ENCODE measurements around the gene PKP3.
"Not testable (repeated sequence)": the region's sequence is repeated elsewhere in the genome, so short reads cannot be mapped to it uniquely, and the experiment has no call there.

Gene PKP3

DNA sequence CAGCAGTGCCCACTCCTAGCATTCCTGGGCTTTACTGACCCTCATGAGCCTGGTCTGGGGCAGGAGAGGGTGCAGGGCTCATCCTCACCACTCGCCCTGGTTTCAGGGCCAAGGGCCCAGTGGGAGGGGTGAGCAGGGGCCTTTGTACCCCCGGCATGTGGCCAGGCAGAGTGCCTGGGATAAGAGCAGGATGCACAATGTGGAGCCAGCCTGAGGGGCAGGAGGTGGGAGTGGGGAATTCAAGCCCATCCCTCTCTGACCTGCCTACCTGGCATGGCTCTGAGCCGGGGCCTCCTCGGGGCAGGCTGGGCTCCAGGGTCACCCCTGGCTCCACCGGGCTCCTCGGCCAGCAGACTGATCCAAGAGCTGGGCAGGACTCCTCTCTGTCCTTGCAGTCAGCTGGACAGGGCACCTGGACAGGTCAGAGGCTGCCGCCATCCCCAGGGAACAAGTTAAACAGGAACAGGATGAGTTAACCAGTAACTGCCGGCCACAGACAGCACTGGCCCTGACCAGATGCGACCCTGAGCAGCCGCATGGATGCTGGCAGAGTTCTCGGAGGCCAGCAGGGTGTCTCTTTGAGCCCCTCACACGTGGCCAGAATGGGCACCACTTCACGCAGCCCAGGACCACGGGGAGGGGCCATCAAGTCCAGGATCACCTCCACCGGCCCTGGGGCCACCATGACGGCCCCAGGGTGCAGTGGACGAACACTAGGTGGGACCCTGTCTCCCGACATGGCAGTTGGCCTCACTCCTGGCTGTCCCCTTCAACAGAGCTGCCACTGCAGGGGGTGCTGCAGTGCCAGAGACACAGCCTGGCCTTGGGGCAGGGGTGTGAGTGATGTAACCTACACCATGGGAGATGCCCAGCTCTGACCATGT, 15.8 kb downstream of the PKP3 start:
- no peak for DNase-seq (ENCODE audit: low read depth in 2 of 2)

DNA sequence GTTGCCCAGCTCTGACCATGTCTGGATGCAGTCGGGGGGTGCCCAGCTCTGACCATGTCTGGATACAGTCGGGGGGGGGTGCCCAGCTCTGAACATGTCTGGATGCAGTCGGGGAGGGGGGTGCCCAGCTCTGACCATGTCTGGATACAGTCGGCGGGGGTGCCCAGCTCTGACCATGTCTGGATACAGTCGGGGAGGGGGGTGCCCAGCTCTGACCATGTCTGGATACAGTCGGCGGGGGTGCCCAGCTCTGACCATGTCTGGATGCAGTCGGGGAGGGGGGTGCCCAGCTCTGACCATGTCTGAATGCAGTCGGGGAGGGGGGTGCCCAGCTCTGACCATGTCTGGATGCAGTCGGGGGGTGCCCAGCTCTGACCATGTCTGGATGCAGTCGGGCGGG, 16.7 kb downstream of the PKP3 start:
- DNase-seq (ENCODE audit: low read depth in 2 of 2) = not testable (repeated sequence)

DNA sequence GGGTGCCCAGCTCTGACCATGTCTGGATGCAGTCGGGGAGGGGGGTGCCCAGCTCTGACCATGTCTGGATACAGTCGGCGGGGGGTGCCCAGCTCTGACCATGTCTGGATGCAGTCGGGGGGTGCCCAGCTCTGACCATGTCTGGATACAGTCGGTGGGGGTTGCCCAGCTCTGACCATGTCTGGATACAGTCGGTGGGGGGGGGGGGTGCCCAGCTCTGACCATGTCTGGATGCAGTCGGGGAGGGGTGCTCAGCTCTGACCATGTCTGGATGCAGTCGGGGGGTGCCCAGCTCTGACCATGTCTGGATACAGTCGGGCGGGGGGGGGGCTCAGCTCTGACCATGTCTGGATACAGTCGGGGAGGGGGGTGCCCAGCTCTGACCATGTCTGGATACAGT, 17.5 kb downstream of the PKP3 start:
- DNase-seq (ENCODE audit: low read depth in 2 of 2) = not testable (repeated sequence)

DNA sequence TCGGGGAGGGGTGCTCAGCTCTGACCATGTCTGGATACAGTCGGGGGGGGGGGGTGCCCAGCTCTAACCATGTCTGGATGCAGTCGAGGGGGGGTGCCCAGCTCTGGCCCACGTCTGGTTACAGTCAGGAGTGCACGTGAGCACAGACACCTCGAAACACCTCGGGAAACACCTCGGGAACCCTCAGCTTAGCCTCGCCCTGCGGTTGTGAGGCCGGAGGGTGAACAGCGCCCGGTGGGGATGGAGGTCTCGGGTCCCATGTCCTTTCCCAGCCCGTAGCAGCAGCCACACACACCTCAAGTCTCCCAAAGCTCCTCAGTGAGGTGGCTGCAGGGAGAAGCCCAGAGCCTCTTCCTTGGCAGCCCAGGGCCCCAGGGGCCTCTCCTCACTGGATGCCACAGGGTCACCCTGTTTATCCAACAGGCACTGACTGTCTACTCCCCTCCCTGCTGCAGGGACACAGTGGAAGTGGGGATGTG, 18.7 kb downstream of the PKP3 start:
- DNase-seq (ENCODE audit: low read depth in 2 of 2) = no peak

DNA sequence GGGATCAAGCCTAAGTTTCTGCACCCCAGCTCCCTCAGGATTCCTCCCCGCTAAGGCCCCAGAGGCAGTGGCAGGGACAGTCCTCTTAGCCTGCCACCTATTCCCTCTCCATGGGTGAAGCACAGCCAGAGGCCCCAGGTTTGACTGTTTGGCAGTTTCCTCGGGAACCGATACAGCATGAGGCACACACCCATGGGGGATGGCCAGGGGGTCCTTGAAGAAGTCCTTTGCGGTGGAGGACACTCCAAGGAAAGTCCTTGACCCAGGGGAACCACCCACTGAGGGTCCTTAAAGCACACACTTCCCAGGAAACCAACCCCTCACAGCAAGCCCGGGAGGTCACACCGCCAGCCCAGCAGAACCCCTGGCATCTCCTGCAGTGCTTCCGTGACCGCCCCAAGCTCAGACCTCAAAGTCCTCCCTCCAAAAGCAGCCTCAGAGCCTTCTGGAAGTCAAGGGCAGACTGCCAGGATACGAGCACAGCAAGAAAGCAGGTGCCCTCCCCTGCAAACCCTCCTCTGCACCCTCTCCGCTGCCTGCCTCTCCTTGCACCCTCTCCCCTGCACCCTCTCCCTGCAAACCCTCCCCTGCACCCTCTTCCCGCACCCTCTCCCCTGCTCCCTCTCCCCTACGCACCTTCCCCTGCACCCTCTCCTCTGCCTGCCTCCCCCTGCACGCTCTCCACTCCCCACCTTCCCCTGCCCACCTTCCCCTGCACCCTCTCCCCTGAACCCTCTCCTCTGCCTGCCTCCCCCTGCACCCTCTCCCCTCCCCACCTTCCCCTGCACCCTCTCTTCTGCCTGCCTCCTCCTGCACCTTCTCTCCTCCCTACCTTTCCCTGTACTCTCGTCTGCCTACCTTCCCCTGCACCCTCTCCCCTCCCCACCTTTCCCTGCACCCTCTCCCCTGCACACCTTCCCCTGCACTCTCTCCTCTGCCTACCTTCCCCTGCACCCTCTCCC, 19.4 kb downstream of the PKP3 start:
- no peak for DNase-seq (ENCODE audit: low read depth in 2 of 2)

DNA sequence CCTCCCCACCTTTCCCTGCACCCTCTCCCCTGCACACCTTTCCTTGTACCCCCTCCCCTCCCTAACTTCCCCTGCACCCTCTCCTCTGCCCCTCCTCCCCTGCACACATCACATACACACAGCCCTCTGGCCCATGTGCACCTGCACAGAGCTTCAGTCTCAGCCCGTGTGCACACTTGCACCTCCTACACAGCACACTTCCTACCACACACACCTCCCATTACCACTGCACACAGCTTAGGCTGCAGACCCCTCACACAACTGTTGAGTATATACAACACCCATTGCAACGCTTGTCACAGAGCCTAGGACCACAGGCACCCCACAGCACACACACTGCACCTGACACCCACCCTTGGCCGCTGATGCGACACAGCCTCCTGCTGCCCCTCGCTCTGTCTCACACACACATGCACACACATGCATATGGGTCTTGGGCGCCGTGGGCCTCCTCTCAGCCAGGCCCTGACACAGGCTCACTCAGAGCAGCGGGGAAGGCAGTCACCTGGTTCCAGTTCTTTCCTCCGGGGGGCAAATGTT, 20.4 kb downstream of the PKP3 start:
- DNase-seq (ENCODE audit: low read depth in 2 of 2) = no peak

DNA sequence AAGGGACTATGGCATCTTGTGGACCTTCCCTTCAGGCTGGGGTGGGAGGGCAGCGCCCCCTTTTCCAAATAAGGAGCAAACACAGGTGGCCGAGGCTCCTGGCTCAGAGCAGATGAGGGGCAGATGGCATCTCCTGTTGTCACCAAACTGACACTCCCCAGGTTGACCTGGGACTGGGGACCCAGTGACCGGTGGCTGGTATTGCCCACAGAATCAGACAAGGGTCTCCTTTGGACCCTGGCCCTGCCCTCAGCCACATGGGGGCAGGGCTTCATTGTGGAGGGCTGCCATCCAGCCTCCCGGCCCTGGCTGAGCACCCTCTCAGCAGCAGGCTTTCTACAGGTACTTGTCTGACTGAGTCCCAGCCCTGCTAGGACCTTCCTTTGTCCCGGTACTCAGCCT, 21.6 kb downstream of the PKP3 start:
- no peak for DNase-seq (ENCODE audit: low read depth in 2 of 2)

DNA sequence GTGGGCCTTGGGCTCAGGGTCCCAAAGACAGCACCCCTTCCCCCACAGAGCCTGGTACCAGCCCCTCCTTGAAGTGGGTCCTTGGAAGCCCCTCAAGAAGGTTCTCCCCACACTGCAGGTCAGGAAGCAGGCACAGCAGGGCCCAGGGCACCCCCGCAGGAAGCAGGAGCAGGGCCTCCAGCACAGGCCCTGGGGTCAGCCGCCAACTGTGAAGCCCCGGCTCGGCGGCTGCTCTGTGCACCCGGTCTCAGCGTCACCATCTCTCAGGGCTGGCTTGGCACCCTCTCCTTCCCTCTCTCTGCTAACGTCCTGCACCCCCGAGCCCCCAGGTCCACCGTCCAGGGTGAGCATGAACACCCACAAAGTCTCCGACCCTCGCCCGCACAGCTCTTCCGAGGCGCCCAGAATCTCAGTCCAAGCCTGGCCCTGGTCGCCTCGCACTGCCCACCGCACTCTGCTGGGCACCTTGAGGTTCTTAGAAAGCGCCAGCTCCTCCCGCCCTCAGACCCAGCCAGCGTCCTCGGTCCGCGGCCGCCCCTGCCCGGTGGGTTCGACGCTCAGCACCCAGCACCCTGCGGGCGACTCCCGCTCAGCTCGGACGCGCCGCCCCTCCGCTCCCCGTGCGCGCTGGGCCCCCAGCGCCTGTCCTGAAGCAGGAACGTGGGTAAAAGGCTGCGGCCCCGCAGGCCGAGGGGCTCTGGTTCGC, 22.2 kb downstream of the PKP3 start:
- no peak for DNase-seq (ENCODE audit: low read depth in 2 of 2)

DNA sequence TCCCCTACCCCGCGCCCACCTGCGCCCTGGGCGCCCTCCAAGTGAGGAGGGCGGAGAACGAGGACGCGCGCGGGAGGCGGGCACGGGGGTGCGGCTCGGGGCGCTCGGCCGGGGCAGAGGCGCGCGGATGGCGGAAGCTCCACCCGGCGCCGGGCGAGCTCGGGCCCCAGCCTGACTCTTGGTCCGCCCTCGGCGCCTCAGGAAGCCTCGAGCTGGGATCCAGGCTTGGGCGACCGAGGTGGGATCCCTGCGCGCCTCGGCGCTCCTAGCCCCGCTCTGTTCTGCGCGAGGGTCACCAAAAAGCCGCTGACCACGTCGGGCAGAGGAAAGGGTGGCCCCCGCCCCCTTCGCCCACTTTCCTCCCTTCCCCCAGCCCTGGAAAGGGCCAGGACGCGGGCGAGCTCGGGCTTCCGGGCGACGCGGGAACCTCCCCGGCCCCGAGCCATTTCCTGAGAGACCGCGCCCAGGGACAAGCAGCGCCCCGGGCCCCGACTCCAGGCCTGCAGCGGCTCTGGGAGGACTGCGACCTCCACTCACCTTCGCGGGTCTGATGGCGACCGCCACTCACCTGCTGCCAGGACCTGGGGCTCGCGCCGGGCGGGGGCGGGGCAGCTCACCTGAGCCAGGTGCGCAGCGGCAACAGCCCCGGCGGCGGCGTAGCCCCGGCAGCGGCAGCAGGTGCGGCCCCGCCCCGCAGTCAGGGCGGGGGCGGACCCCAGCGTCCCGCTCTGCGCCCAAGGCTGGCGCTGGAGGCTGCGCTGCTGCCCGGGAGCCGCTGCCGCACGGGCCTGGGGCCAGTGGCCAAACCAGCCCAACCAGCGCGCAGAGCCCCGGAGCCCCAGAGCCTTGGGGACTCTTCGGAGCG, 23.0 kb downstream of the PKP3 start:
- DNase-seq (ENCODE audit: low read depth in 2 of 2) = no peak

DNA sequence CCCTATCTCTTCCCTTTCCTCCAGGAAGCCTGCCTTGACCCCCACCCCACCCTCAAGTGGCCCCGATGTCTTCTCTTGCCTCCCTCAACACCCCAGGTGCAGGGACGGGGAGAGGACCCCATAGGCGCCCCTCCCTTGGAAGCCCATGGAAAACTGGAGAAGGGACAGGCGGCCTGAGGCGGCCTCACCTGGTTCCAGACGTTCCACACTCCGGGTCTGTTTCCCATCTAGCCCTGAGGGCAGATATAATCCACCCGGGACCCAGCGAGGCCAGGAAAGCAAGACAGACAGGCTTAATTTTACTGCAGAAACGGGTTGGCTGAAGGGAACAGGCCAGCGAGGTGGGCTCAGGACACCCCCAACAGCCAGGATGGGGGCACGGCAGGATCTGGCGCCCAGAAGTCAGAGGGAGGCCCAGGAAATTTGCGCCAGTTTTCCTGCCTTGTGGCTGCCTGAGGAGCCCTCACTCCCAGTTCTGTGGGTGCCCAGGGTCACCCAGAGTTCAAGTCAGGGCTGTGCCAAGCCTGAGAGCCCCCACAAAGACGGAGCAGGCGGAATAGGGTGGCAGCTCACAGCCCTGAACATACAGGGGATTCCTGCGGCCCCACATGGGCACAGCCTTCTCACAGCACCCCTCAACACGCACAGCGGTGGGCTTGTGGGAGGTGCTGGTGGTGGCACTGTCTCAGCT, 23.8 kb downstream of the PKP3 start:
- no peak for DNase-seq (ENCODE audit: low read depth in 2 of 2)

DNA sequence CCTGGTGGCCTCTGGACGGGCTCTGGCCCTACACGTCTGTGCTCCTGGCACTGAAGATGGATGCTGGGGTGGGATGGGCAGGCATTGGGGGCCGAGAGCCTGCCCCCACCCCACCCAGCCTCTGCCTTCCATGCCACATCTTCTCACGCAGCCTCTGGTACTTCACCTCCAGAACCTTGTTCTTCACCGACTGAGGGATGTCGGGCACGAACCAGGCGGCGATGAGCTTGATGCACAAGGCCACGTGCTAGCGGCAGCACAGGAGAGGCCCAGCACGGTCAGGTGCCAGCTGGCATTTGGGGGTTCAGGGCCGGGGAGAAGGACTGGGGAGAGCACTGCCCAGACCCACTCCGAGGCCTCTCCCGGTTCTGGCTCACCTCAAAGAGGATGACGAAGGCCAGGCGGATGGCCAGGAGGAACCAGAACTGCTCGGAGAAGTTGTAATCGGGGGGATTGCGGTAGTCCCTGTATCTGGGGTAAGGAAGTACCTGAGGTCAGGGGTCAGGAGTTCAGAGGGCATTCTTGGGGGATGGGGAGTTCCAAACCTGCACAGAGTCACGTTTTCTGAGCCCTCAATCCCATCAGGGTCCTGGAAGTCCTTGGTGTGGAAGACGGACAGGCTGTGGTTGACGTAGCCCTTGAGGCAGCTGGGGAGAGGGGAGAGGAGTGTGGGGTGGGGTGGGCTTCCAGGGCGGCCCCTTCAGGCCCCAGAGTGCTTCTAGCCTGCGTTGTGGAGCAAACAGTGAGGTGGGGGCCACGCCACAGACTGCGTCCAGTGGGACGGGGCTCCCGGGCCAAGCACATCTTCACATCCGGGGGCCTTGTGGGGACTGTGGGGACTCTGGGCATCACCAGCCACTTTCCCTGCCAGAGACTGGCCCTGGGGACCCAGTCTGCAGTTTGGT, 24.6 kb downstream of the PKP3 start:
- no peak for DNase-seq (ENCODE audit: low read depth in 2 of 2)

DNA sequence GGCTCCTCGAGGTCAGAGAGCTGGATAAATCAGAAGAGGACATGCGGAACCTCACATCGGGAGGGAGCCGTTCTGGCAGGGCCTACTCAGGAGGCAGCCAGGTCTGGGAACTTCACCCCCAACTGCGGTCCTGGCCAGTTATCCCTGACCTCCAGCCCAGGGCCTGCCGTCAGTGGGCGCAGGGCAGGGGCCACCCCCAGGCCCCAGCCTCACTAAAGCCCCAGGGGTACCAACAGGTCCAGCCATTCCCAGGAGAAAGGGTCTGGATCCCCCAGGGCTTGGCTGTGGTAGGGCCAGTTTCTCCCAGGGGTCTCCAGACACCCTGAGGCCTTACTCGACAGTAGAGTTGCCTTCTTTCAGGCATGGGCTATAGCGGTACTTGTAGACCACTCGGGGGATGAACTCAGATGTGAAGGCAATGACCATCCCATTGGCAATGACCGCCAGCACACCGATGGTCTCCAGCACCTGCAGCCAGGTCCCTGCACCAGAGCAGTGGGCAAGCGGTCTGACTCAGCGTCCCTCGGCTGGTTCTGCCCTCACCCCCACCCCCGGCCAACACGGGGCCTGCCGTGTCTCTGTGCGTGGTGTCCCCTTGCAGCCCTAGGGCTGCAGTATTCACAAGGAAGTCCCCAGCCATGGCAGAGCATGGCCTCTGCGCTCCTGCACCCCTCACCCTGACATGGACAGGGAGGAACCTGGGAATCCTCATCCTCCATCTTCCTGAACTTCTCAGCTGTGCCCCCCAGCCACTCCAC, 25.4 kb downstream of the PKP3 start:
- DNase-seq (ENCODE audit: low read depth in 2 of 2) = no peak

DNA sequence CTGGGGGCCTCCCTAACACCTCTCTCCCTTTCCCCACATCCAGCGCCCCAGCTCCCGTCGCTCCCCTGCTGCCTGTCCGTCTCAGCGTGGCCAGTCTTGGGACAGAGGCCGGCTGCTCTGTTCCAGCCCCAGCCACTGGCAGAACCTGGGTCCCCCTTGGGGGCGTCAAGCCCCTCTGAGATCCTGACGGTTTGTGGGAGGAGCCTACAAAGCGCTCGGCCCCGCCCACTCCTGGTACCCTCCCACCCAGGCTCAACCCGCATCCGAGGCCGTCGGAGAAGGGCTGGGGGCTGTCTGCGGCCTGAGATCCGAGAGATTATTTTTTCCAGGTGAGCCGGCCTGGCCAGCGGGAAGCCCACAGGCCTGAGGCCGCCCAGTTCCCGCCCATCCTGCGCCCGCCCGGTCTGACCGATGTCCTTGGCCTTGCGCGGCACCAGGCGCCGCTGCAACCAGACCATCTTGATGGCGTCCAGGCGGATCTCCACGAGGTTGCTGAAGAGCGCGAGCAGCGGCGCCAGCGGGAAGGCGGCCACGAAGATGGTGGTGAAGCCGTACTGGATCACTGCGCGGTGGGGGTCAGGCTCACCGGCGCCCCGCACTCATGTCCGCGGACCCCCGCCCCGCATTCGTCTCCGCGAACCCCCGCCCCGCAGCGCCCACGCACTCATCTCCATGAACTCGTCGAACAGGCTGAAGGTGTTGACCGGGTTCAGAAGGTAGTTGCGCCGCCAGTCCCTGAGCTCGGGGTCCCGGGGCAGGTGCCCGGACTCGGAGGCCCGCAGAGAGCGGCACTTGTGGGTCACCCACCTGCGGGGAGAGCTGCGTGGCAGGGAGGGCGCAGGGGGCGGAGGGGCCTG, 26.3 kb downstream of the PKP3 start:
- no peak for DNase-seq (ENCODE audit: low read depth in 2 of 2)

DNA sequence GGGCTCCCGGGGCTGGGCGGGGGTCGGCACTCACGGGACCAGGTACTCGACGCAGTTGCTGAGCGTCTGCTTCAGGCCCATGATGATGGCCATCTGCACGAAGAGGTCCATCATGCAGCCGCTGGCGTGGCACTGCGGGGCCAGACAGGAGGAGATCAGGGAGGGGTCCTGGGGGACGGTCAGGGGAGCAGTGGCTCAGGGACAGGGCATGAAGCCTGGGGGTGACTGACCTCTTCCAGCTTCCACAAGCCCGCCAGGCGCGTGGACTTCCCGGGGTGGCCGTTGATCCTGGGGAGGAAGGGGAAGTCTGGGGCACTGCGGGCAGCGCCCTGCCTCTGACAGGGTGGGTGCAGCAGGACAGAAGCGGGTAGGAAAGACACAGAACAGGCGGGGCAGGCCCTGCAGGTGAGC, 26.9 kb downstream of the PKP3 start:
- no peak for DNase-seq (ENCODE audit: low read depth in 2 of 2)

DNA sequence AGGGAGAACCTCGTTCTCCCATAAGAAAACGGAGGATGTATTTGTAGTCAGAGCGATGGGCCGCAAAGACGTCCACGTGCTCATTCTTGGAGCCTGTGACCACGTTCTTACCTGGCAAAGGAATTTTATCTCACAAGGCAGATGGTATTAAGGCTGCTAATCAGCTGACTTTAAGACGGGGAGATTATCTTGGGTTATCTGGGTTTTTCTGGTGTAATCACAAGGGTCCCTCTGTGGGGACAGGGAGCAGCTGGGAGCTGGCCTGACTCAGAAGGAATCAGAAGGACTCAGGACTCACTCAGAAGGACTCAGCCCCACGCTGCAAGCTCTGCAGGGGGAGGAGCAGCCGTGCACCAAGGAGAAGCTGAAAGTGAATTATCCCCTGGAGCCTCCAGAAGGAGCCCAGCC, 28.2 kb downstream of the PKP3 start:
- no peak for DNase-seq (ENCODE audit: low read depth in 2 of 2)

DNA sequence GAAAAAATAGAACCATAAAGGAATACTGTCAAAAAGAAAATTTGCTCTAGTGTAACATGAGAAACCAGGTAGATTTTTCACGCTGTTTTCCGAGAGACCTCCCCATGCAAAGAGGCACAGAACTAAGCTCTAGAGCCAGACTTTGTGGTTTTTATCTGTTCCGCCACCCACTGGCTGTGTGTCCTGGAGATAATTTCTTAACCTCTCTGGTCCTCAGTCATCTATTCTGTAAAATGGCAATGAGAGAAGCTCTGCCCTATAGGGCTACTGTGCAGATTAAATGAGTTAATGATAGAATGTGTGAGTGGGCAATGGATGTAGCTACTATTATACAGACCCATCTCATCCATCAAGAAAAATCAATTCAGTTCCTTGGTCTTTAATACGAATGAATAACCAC, 30.2 kb downstream of the PKP3 start:
- DNase-seq (ENCODE audit: low read depth in 2 of 2) = no peak

DNA sequence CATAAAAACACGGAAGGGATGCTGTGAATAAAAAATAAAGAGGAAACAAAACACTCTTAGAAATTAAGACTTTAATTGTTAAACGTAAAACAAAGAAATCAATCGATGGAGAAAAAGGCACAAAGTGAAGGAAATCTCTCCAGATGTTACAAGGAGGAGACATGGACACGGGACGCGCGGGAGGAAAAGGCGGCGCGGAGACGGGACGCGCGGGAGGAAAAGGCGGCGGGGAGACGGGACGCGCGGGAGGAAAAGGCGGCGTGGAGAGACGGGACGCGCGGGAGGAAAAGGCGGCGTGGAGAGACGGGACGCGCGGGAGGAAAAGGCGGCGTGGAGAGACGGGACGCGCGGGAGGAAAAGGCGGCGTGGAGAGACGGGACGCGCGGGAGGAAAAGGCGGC, 30.8 kb downstream of the PKP3 start:
- DNase-seq (ENCODE audit: low read depth in 2 of 2) = not testable (repeated sequence)

Data from stimulated activated CD8-positive, alpha-beta memory T cell treated with anti-CD3 and anti-CD28 coated beads, Interleukin-15, amount 100 ng/mL, for 48 hours (primary cell).